GM12875 (cell line): ENCODE results near the gene HEG1.

Experiments
- H3K4me3 ChIP-seq: one replicate; pipeline ENCODE4 v1.5.1; 2011; ENCODE audit warnings: low read depth, low read length, control low read depth
- TF ChIP-seq, protein P1 (sequence below): IDR thresholded peaks from 2 replicates; pipeline ENCODE4 v1.5.1; 2011; ENCODE audit warnings: low read depth, mild to moderate bottlenecking, control low read depth, inconsistent platforms, low read length, moderate library complexity, borderline replicate concordance; ENCODE audit not compliant: insufficient read depth

HEG1 gene

GRCh38 chr3:124982855-124983254 lies 72.9 kb downstream of the HEG1 start:
- TF ChIP-seq, protein P1, sequence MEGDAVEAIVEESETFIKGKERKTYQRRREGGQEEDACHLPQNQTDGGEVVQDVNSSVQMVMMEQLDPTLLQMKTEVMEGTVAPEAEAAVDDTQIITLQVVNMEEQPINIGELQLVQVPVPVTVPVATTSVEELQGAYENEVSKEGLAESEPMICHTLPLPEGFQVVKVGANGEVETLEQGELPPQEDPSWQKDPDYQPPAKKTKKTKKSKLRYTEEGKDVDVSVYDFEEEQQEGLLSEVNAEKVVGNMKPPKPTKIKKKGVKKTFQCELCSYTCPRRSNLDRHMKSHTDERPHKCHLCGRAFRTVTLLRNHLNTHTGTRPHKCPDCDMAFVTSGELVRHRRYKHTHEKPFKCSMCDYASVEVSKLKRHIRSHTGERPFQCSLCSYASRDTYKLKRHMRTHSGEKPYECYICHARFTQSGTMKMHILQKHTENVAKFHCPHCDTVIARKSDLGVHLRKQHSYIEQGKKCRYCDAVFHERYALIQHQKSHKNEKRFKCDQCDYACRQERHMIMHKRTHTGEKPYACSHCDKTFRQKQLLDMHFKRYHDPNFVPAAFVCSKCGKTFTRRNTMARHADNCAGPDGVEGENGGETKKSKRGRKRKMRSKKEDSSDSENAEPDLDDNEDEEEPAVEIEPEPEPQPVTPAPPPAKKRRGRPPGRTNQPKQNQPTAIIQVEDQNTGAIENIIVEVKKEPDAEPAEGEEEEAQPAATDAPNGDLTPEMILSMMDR = no peak
- no peak overlapping the region for H3K4me3 ChIP-seq

- TF ChIP-seq, protein P1 = no peak
- H3K4me3 ChIP-seq = no peak overlapping the region
Measured at GRCh38 chr3:124981472-124981871, 74.3 kb downstream of the HEG1 start.

GRCh38 chr3:124978627-124979026 lies 77.2 kb downstream of the HEG1 start:
- H3K4me3 ChIP-seq = no peak overlapping the region
- TF ChIP-seq, protein P1 = no peak

DNA sequence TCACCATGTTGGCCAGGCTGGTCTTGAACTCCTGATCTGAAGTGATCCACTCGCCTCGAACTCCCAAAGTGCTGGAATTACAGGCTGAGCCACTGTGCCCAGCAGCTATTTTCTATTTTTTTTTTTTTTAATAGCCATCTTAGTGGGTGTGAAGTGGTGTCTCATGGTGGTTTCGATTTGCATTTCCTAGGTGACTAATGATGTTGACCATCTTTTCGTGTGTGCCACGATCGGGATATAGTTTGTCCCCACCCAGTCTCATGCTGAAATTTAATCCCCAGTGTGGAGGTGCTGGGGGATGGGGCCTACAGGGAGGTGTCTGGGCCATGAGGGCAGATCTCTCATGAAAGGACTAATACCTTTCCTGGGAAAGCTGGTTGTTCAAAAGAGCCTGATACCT lies 79.4 kb downstream of the HEG1 start:
- no peak overlapping the region for H3K4me3 ChIP-seq
- TF ChIP-seq, protein P1 = no peak

DNA sequence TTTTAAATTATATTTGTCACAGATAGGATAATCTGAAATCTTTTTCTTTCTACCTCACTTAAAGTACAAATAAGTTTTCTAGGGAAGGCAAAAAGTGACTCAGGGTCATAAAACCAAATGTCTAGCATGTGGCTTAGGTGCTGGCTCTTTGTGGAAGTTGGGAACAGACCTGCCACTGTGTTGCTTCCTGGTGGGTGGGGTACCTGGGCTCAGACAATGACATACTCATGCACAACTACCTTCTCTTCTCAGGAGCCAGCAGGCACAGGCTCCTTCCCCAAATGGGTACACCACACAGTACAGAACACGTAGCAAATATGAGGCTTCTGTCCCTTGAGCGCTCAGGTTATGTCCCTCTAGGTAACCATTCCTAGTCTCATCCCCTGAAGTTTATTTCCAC lies 81.1 kb downstream of the HEG1 start:
- TF ChIP-seq, protein P1 = no peak

GRCh38 chr3:124973290-124973689 lies 82.5 kb downstream of the HEG1 start:
- TF ChIP-seq, protein P1 = no peak
- H3K4me3 ChIP-seq = no peak overlapping the region

More for the DNA sequence above, 81.1 kb downstream of the HEG1 start:
- H3K4me3 ChIP-seq = no peak overlapping the region

DNA sequence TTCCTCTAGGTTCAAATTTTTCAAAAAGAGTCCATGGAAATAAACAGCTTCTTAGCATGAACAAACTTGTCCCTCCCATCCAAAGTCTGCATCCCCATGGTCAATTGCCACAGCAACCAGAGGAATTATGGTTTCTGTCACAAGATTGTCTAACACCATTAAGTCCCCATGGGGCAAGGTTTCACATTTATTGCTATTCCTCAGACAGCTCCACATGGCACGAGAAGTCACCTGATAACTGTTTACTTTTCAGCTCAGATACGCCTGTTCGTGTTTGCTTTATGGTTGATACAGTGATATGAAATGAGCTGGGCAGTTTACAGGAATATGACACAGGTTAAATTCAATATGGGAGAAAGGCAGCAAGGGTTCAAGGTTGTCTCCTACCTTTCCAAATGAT lies 83.3 kb downstream of the HEG1 start:
- no peak overlapping the region for H3K4me3 ChIP-seq

More for the DNA sequence above, 83.3 kb downstream of the HEG1 start:
- TF ChIP-seq, protein P1 = no peak
